IPS-NIHi7 (cell line): ENCODE measurements around the gene TROAP.
"Not testable (repeated sequence)": the region's sequence is repeated elsewhere in the genome, so short reads cannot be mapped to it uniquely, and the experiment has no call there.

Experiments
- DNase-seq: peaks from one replicate; pipeline ENCODE4 v3.0.0; 2012; ENCODE audit warnings: mixed read lengths; ENCODE audit errors: extremely low spot score

TROAP gene

DNA sequence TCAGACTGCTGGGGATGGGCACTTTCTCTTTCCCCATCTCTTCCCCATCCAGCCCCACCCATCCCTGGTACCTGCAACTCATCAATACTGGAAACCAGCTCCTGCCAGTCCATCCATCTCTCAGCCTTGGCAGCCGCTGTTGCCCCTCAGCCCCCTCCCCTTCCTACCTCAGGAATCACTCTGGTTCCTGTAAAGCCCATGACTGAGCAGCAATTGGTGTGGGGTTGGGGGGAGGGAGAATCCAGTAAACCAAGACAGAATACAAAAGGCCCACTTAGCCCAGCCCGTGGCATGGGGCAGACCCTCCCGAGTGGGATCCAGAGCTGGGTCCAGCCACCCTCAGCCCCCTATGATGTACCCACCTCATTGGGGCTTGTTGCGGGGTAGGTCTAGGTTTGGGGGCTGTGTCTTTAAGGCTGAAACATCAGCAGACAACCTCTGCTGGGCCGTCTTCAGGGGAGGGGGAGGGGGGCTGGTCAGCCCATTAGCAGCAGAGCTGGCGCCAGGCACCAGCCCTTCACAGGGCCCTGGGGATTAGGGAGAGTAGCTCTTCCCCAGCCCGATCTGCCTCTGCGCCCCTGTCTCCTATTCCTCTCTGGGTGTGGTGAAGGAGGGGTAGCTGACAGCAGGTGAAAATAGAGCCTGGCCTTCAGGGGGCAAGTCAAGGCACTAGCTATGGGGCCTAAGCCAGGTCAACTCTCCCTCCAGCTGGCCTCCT, 28.8 kb upstream of the TROAP start:
- DNase-seq: no peak

- no peak for DNase-seq
Measured at GRCh38 chr12:49294804-49295081, 28.3 kb upstream of the TROAP start.

DNA sequence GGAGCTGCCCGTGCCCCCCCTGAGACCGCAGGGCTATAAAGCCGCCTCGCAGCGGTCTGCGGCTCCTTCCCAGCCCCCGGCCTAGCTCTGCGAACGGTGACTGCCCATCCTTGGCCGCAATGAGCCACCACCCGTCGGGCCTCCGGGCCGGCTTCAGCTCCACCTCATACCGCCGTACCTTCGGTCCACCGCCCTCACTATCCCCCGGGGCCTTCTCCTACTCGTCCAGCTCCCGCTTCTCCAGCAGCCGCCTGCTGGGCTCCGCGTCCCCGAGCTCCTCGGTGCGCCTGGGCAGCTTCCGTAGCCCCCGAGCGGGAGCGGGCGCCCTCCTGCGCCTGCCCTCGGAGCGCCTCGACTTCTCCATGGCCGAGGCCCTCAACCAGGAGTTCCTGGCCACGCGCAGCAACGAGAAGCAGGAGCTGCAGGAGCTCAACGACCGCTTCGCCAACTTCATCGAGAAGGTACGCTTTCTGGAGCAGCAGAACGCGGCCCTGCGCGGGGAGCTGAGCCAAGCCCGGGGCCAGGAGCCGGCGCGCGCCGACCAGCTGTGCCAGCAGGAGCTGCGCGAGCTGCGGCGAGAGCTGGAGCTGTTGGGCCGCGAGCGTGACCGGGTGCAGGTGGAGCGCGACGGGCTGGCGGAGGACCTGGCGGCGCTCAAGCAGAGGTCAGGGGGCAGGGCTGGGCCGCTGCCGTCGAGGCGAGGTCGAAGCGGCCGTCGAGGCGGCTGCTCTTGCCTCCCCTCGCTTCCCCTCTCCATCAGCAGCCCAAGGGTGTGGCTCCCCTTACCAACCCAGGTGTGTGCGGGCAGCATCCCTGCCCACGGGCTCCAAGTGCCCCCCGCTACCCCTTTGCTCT, 27.7 kb upstream of the TROAP start, which contains the start of gene PRPH:
TSS of gene PRPH (plus strand) at position 66 of the 855 bp plus-strand sequence. CDS start at position 120, 54 bp downstream.
- peak; percentile 31 for DNase-seq

DNA sequence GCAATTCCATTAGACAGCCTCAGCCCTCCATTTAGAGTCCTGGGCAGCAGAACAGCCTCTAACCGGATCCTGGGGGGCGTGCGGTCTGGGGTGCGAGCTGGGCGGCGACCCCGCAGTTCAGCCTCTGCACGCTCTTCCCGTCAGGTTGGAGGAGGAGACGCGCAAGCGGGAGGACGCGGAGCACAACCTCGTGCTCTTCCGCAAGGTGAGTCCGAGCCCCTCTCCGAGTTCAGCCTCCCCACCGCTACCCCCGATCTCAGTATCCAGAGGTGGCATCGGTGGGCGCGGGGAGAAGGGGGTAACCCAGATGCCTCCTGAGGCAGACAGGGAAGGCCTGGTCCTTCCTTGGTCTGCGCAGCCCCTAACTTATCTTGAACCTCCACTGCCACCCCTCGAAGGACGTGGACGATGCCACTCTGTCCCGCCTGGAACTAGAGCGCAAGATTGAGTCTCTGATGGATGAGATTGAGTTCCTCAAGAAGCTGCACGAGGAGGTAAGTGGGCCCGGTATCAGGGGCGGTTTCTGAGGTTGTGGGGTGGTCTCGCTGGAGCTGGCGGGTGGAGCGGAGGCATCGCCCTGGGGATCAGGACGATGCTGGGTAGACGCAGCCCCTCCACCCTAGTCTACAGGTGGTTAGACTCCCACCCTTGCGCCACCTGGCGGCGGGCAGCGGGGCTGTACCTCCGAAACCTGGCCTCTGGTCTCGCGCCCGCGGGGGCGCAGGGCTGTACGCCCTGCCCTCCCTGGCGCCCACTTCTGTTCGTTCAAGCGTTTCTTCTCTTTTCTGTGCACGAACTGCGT, 26.8 kb upstream of the TROAP start:
- DNase-seq: peak; percentile 86

GRCh38 chr12:49296836-49297694, 26.0 kb upstream of the TROAP start:
- peak; percentile 87 for DNase-seq

DNA sequence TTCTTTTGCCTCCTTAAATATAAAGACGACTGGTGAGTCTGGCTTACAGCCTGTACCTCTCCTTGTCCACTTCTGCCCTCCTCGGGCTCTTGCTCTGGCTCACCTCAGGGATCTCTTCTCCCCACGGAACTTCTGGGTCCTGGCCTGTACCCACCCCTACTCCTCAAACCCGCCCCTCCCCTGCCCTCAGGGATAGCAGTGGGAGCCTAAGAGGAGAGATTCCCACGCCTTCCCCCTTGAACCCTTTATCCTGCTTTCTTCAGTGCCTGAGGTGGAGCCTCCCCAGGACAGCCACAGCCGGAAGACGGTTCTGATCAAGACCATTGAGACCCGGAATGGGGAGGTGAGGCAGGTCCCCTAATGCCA, 25.4 kb upstream of the TROAP start:
- DNase-seq: no peak

DNA sequence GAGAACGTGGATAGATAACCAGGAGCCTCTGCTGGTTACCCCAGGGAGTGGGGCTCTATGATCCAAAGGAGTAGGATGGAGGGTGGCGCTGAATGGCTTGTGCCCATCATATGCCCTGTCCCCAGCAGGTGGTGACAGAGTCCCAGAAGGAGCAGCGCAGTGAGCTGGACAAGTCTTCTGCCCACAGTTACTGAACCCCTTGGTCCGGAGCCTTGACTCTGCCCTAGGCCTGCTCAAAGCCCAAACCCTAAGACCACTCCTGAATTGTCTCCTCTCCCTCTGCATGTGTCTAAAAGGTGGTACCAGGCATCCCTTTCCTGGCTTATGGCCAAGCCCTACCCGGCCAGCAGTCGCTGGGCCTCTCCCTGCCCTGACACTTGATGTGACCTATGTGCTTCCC, 24.9 kb upstream of the TROAP start:
- no peak for DNase-seq

- DNase-seq: no peak
Measured at GRCh38 chr12:49301760-49302159, 21.3 kb upstream of the TROAP start.

DNA sequence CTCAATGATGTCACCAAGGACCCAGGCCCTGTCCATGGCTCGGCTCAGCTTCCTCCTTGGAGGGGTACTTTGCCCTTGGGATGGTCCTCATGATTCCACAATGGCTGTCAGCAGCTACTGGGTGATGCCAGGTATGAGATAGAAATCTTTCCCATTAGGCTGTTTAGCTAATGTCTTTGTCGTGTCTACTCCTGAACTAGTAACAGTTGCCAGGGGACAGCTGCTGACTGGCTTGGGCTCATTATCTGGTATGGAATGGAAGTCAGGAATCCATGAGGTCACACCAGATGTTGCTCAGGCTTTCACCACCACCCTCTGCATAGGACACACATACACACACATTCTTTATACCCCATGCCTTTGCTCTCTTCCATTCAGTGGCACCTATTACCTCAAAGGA, 18.9 kb upstream of the TROAP start:
- DNase-seq: no peak

DNA sequence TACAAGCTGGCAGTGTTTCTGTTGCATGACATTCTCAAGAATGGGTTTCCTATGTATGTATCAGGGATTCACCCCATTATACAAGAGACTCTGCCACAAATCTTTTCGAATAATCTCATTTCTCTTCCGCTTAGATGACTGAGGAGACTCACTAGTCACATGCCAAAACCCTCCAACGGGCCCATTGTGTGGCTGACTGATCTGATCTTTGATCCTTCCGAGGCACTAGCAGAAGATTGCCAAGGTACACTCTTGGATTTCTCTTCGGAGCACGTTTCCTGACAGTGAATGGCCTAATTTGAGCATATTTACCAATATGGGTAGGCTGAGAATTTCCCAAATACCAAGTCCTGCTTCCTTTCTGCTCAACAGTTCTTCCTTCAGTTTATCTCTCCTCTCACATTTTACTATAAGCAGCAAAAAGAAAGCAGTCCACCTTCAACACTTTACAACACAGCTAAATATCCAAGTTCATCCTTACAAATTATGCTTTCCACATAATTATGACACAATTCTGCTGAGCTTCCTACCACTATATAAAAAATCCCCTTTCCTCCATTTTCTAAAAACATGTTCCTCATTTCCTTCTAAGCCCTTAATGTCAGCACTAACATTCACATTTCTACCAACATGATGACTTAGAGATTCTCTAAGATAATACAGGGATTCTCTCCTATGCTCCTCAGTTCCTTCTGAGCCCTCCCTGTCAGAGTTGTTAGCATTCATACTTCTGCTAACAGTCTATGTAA, 17.1 kb upstream of the TROAP start:
- no peak for DNase-seq

GRCh38 chr12:49309386-49309785, 13.7 kb upstream of the TROAP start:
- DNase-seq: no peak

DNA sequence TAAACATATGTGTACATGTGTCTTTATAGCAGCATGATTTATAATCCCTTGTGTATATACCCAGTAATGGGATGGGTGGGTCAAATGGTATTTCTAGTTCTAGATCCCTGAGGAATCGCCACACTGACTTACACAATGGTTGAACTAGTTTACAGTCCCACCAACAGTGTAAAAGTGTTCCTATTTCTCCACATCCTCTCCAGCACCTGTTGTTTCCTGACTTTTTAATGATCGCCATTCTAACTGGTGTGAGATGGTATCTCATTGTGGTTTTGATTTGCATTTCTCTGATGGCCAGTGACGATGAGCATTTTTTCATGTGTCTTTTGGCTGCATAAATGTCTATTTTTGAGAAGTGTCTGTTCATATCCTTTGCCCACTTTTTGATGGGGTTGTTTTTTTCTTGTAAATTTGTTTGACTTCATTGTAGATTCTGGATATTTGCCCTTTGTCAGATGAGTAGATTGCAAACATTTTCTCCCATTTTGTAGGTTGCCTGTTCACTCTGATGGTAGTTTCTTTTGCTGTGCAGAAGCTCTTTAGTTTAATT, 12.5 kb upstream of the TROAP start:
- DNase-seq: not testable (repeated sequence)

DNA sequence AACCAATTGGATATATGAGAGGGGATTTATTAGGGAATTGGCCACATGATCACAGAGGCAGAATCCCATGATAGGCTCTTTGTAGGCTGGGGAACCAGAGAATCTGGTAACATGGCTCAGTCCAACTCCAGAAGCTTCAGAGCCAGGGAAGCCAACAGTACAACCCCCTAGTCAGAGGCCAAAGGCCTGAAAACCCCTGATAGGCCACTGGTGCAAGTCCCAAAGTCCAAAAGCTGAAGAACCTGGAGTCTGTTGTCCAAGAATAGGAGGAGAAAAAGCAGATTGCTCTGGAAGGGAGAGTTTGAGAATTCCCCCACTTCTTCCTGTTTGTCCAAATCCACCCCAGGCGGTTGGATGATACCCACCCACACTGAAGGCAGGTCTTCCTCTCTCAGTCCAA, 8.2 kb upstream of the TROAP start:
- DNase-seq: no peak

GRCh38 chr12:49317118-49317517, 5.9 kb upstream of the TROAP start:
- DNase-seq: not testable (repeated sequence)

DNA sequence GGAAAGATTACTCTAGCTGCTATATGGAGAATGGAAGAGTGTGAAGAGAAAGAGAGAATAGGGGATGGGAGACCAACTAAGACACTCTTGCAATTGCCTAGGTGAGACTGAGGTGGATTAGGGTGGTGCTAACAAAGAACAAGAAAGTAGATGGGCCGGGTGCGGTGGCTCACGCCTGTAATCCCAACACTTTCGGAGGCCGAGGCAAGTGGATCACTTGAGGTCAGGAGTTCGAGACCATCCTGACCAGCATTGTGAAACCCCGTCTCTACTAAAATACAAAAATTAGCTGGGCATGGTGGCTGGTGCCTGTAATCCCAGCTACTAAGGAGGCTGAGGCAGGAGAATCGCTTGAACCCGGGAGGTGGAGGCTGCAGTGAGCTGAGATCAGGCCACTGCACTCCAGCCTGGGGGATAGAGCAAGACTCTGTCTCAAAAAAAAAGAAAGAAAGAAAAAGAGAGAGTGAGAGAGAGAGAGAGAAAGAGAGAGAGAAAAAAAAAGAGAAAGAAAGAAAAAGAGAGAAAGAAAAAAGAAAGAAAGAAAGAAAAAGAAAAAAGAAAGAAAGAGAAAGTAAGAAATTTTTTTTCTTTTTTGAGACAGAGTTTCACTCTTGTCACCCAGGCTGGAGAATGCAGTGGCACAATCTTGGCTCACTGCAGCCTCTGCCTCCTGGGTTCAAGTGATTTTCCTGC, 2.5 kb upstream of the TROAP start:
- DNase-seq: not testable (repeated sequence)

- DNase-seq: no peak
Measured at GRCh38 chr12:49322367-49322707, 718 bp upstream of the TROAP start.

GRCh38 chr12:49323524-49324097, 556 bp downstream of the TROAP start:
- DNase-seq: no peak

DNA sequence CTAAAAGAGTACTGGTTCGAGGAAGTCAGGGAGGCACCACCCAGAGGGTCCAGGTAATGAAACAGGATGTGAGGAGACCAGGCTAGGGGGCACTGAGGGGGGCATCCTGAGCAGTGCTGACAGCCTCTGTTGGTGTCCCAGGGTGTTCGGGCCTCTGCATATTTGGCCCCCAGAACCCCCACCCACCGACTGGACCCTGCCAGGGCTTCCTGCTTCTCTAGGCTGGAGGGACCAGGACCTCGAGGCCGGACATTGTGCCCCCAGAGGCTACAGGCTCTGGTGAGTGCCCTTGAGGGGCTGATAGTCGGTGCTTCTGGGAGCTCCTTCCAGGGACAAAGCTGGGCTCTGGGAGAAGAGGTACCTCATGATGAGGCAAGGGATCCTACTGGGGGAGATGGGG, 2.6 kb downstream of the TROAP start:
- DNase-seq: no peak

DNA sequence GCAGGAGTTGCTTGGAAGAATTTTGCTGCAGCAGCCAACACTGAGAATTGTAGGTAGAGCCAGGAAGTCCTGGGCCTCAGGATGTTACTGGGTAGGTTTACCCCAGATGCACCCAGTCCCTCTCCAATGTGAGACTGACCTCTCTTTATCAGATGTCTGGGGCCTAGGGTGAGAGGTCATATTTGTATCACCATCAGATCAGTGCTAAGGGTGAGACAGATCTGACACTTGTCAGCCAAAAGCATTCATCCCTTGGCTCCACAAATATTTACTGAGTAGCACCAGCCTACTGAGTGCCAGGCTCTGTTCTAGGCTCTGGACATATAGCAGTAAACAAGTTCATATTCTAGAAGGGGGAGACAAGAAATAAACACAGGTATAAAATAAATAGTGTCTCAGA, 4.3 kb downstream of the TROAP start:
- DNase-seq: no peak

- no peak for DNase-seq
Measured at GRCh38 chr12:49327887-49328286, 4.8 kb downstream of the TROAP start.
